HG03045 (cell line): ENCODE data around the gene SPINT2.

Experiments
- ATAC-seq: cut with Tn5 transposase; IDR thresholded peaks from one replicate; pipeline ENCODE4 v1.9.1; 2021; ENCODE audit warnings: mild to moderate bottlenecking, moderate library complexity; ENCODE audit not compliant: unreplicated experiment

SPINT2 gene

DNA sequence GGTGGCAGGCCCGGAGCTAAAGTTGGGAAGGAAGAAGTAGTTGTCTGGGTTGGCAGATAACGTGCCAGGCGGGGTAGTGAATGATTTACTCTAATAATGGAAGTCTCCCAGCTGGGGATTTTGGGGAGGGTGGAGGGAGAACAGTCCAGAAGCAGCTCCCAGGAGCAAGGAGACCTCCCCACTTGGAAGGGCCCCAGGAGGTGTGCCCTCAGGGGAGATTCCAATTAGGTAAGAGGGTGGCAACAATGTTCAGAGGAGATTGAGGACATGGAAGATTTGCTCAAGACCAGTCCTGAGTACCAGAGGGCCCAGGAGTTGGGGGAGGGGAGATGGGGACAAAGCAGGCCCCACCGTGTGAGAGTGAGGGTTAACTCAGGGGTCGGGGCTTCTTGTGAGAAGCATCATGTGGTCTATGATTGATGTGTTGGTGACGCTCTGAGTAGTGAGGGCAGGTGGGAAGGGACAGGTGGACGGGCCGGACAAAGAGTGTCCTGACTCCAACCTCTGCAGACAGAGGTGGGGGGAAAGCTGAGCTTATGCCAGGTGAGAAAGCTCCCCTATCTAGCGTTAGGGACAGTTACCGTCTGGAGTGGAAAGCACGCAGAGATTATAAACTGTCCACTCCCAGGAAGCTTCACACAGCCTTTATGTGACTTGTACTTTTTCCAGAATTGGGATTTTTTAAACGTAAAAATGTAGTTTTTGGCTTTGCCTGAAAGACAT, 3.5 kb downstream of the SPINT2 start:
- no peak for ATAC-seq

DNA sequence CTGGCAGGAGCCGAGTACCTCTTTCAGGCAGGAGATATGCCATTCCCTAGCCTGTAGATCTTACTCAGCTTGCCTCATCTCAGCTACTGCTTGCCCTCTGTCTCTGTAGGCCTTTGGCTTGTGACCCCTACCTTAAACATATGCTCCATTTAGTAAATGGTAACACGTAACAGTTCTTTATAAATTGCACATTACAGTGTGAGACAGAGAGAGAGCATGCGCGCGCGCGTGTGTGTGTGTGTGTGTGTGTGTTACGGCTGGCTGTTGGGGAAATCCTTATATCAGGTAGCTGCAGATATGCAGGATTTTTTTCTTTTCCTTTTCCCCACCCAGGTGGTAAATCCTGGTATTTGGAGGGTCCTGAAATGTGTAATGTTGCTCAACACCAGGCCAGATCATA, 4.2 kb downstream of the SPINT2 start:
- no peak for ATAC-seq

DNA sequence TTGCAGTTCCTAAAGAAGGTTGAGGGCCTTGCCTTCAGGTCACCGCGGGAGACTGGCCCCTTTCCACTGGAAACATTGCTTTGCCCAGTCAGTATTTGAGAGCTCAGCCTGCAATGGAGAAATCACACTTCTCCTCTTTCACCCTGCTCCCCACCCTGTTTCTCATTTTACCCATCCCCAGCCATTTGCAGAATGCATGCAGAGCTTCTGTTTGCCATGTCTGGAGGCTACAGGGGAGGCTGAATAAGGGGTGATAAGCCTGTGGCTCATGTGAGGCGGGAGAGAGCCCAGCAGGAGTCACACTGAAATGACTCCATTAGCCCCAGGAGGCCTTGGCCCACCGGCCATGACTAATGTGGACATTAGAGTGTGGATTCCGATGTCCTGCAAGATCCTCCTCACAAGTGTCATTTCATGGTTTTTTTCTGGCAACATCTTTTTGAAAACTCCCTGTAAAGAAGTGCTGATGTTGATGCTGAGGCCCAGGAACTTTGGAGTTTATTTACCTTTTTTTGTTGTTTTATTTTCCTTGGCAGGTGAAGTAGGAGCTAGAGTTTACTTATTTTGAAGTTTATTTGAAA, 6.3 kb downstream of the SPINT2 start:
- no peak for ATAC-seq

DNA sequence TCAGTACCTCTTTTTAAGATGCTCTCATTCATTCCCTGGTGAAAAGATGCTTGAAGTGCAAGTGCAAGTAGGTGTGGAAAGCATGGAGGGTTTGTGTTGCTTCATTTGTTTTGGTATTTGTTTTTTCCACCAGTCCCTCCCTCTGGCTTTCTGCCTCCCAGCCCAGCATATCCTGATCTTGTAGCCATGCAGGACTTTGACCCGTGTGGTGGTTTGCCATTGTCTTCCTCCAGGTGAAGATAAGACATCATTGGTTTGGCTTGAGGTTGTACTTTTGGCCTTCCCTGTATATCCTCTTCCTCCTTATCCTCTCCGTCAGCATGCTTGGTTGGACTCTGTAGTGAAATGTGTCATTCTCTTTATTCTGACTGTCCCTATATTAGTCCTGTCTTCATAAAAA, 9.1 kb downstream of the SPINT2 start:
- no peak for ATAC-seq

DNA sequence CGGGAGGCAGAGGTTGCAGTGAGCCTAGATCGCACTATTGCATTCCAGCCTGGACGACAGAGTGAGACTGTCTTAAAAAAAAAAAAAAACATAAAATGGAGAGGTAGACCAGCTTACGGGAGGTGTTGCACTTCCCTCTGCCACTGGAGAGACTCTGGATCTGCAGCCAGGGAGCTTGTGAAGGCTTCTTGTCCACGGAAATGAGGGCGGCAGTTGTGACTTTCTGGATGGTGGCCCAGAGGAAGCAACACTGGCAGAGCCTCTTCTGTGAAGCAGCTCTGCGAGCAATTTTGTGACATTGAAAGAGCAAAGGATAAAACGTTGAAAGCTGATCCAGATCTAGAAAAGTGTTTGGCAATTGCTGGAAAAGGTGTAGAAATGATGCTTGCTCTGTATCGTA, 10.4 kb downstream of the SPINT2 start:
- no peak for ATAC-seq

DNA sequence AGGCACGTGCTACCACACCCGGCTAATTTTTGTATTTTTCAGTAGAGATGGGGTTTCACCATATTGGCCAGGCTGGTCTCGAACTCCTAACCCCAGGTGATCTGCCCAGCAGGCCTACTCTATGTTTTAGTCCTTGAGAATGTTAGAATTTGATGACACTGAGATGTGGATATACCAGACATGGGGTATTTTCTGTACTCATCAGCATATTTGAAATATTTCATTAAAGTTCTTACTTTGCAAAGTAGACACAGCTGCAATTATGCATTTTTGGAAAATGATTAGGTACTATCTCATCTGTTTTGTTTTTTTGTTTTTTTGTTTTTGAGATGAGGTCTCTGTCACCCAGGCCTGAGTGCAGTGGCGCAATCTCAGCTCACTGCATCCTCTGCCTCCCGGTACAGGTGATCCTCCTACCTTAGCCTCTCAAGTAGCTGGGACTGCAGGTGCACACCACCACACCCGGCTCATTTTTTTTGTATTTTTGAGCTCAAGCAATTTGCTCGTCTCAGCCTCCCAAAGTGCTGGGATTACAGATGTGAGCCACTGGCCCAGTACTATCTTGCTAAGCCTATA, 12.7 kb downstream of the SPINT2 start:
- no peak for ATAC-seq

DNA sequence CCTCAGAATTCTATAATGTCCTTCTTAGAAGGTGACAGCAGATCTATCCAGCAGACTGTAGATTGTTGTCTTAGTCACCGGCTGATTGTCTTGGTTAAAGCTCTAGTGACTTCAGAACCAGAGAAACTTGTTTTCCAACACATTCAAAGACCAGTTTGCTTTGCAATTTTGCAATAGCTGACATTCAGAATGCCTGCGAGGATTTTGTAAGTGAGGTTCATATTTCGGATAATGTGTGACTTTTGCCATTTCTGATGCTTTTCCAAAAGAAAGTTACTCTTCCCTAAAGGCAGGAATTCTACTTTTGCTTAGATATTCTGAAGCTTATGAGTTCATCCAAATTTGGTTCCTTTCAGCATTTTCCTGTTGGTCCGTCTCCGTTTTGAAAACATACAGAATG, 13.2 kb downstream of the SPINT2 start:
- no peak for ATAC-seq

DNA sequence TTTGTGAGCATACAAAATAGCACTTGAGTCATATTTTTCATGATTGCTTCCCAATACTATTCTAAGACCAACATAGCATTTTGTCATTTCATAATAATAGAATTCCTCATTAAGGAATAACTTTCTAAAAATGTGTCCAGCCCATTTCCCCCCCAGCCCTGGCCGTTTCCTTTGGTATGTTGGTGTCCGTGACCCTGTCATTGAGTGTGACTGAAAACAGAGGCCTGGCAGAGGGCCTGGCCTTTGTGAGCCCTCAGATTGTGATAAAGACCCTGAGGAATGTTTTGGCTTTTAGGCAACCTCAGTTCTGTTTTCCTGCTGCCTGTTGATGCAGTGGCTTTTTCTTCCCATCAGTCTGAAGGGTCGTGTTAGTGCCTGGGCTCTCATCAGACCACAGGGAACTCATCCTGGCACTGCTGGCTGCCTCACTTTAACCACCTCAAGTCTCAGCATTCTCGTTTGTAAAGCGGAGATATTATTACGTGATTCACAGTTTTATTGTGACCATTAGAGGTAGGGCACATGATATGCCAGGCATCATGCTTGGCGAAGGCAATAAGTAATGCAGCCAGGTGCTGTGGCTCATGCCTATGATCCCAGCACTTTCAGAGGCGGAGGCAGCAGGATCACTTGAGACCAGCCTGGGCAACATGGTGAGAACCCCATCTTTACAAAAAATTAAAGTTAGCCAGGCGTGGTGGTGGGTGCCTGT, 13.8 kb downstream of the SPINT2 start:
- no peak for ATAC-seq

DNA sequence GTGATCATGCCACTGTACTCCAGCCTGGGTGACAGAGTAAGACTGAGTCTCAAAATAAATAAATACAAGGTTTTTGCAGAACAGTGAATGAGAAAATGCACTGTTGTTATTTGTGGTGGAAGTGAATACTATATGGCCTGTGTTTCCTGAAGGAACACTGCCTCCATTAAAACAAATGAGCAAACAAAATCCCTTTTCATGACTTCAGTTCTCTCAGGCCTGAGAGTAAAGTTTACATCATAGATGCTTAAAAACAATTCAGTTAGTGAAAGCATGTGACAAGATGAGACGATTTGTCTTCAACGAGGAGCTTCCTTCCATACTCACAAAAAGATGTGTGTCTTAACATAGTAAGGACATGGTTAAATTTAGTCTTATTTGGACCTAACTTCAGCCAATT, 14.4 kb downstream of the SPINT2 start:
- no peak for ATAC-seq

DNA sequence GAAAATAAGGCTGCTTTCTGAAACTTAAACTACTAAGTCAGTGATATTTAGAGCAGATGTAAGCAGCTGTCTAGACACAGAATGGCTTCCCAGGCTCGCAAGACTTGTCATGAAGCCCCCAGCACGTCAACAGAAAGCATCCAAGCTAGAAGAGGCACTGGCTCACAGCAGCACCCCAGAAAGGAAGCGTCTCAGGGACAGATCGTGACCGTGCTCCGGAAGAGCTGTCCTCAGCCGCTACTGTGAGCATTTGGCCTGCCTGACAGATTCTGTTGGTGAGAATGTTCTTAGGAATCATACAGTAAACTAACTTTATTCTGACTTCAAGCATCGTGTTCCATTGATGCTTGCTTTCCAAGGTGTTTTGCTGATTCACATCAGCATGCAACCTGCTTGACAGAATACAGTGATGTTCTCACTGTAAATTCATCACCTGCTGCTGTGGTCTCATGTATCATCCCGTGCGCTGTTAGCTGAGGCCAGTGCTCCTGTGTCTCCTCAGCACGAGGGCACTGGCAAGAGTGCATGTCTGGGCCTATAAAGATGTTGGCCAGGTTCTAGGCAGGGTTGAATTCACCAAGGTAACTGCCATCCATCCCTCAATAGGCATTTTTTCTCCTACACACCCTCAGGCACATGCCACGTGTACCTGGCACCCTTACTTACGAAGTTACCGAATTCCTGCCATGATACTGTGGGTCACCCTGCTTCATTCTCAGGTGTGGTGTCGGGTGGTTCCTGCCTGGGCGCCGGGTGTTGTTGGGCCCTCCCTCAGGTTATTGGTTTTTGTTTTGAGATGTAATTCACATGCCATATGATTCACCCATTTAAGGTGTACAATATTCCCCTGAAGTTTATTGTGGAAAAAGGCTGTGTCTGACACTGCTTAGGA, 15.9 kb downstream of the SPINT2 start:
- ATAC-seq = no peak

DNA sequence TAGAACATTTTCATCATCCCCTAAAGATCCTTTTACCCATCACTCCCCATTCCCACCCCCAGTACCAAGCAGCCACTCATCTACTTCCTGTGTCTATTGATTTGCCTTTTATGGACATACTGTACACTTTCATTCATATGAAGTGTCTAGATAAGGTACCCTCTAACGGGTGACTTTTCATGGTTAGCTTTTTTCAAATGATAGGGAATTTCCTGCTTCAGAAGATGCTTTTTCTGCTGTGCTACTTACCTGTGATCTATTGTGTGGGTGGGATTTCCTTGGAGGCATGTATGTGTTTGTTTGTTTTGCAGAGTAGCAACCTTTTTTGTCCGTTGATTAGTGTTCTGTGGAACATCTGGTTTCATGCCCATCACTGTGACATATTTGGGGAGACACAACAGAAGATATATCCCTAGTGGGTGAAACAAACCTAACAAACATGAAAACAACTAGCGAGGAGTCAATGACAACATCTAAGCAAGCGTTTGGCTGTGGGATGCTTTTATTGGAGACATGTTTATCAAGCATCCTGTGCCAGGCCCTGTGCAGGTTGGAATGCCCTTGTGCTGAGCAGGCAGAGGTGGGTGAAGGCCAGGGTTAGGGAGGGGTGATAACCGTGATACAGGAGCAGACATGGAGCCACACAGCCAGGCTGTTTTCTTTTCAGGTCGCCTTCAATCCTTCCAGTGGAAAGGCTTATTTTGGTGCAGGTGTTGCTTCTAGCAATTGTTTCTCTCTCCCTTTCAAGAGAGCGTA, 17.6 kb downstream of the SPINT2 start:
- no peak for ATAC-seq

DNA sequence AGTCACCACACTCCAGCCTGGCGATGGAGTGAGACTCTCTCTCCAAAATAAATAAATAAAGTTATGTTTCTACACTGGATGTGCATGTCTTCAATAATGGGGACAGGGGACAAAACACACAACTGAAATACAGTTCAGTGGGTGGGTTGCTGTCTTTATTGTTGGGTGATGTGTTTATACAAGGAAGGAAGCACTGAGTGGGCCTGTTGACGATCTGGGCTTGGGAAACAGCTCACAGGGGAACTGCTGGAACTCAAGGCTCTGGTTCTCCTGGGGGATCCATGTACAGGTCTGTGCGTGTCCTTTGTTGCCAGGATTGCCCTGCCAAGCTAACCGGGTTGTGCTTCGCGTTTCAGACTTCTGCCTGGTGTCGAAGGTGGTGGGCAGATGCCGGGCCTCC, 18.9 kb downstream of the SPINT2 start:
- ATAC-seq = no peak

DNA sequence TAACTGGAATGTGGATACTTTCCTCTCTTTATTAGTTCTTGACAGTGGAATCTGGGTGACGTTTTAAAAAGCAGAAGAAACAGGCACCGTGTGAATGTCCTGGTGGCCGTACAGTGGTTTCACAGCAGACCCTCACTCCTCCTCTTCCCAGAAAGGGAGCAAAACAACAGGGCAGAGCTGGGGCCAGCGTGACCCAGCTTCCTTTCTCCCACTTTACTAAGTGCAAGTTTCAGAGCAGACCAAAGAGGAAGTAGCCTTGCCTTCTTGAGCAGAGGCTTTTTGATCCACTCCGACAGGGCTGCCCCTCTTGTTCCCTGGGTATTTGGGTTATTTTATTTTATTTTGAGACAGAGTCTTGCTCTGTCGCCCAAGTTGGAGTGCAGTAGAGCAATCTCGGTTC, 20.0 kb downstream of the SPINT2 start:
- no peak for ATAC-seq

DNA sequence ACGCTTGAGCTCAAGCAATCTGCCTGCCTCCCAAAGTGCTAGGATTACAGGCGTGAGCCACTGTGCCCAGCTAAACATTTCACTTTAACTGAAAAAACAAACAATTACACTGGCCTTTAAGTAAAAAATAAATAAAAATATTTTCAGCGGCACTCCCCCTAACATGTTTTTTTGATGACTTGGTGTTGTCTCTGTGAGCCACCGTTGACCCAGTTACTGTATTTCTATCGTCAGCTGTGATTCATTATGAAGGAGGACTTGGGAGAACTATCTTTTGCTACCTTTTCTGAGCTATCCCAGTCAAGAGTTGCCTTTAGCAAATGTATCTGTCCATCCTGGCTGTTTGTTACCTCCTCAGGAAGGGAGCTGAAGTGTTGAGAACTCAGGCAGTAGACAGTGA, 21.2 kb downstream of the SPINT2 start:
- ATAC-seq = no peak

DNA sequence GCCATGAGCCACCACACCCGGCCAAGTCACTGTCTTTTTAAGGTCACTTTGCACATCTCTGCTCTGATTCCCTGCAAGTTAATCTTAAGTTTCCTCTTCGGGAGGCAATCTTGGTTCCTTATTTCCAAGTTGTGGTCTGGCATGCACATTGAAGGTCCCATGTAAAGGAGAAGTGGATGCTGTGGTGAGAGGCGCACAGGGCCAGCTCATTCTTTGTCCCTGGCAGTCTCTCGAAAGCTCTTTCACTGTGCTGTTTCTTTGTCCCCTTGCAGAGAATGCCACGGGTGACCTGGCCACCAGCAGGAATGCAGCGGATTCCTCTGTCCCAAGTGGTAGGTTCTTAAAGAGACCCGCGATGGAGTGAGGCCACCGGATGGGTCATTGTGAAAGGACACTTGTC, 23.2 kb downstream of the SPINT2 start:
- ATAC-seq = no peak

DNA sequence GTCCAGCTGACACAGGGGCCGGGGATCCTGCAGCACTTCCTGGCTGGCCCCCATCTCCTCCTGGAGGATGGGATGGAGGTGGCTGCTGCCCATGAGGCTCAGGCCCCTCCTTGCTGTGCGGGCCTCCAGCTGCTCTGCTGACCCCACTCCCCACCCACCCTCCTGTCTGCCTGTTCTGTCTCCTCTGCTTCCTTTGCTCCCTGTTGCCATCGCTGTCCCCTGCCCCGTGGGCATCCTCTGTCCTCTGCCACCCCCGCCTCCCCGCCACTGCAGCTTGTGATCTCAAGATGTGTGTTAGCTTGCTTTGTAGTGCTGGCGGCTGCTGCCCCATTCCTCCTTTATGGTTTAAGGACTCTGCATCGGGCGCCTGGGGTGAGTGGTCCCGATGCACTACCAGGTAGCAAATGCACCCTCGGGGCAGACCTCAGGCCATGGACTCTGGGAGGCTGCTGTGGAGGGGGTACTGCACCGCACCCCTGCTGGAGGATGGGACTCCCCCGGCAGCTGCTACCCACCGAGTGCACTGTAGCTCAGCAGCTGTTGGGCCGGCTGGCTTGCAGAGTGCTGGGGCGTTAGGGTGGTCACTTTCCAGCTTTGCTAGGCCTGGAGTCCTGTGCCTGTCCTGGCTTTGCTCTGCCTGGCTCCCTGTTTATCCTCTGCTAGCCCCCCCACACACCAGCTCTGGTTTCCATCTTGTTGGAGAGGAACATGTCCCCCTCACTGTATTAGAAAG, 23.9 kb downstream of the SPINT2 start:
- no peak for ATAC-seq

DNA sequence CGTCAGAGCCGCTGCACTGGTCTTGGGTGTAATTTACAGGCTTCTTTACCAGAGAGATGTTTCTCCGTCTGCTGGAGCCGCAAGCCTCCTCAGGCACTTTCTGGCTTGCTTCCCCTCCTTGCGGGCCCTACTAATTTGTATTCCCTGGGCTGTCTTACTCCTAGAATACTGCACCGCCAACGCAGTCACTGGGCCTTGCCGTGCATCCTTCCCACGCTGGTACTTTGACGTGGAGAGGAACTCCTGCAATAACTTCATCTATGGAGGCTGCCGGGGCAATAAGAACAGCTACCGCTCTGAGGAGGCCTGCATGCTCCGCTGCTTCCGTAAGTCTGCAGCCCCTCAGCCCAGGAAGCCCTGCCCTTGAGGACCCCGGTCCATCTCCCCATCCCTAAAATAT, 25.6 kb downstream of the SPINT2 start:
- no peak for ATAC-seq

DNA sequence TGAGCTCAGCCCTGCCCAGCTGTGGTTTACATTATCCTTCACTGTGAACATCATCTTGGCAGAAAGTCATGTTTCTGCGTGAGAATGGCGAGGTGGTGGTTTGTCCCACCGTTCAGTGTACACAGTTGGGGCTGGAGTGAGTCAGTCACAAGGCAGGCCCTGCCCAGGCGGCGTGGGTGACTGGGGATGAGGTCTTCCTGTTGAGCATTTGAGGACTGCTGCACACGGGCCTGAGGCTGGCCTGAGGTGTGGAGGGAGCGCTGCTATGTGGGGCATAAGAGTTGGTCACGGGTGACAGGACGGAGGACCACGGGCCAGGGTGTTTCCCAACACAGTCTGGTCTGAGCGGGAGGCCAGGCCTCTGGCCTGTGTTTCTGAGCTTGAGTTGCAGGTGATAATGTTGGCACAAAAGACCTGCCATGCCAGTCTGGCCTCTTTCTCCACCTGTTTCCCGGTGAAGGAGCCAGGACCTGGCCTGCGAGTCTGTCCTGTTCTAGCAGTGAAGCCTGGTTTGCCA, 26.3 kb downstream of the SPINT2 start:
- no peak for ATAC-seq

DNA sequence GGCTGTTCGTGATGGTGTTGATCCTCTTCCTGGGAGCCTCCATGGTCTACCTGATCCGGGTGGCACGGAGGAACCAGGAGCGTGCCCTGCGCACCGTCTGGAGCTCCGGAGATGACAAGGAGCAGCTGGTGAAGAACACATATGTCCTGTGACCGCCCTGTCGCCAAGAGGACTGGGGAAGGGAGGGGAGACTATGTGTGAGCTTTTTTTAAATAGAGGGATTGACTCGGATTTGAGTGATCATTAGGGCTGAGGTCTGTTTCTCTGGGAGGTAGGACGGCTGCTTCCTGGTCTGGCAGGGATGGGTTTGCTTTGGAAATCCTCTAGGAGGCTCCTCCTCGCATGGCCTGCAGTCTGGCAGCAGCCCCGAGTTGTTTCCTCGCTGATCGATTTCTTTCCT, 27.5 kb downstream of the SPINT2 start:
- no peak for ATAC-seq
